ENCODE data around the gene IRF9. TPM values are rescaled to one million over a fixed set of nuclear protein-coding genes. Genes with fewer than 3 reads are reported as not detected.

Gene IRF9
- total RNA-seq, 2 donors from 2014 or later: 53.7 to 92.4 TPM

DNA sequence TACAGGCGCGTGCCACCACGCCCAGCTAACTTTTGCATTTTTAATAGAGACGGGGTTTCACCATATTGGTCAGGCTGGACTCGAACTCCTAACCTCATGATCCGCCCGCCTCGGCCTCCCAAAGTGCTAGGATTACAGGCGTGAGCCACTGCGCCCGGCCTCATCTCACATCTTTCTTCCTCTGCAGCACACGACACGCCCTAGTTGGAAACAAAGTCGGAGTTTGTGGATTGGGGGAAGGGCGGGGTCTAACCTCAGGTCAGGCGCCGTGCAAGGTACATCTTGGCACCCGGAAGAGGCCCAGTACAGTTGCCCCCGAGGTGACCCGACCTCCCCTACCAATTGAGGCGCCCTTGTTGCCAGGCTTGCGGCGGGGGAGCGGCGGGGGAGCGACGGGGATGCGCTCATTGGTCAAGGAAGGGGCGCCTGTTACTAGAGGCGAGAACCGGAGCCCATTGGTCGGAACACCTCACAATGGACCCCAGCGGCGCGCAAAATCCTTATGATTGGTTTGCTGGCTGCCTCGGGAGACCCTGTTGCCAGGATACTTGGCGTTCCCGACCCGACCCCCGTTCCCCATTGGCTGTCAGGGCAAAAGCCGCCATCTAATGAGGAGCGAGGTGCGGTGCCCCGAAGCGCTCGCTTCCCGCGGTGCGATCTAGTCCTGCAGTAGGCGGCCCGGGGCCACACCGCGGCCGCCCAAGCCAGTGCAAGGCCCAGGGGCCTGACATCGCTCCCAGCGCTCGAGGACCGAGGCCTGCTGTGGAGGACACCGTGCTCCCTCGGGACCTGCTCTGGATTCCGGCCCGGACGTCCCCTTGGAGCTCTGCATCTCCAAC is 10.6 kb downstream of the IRF9 start, which contains the start of gene REC8:
TSS of gene REC8 (plus strand) at position 659 of the 839 bp plus-strand sequence. CDS start 473 bp downstream, outside the sequence.
- intact Hi-C loops (cut with DNase I): no loop called here
- peak; percentile 89 for DNase-seq (ENCODE audit: low spot score)

DNA sequence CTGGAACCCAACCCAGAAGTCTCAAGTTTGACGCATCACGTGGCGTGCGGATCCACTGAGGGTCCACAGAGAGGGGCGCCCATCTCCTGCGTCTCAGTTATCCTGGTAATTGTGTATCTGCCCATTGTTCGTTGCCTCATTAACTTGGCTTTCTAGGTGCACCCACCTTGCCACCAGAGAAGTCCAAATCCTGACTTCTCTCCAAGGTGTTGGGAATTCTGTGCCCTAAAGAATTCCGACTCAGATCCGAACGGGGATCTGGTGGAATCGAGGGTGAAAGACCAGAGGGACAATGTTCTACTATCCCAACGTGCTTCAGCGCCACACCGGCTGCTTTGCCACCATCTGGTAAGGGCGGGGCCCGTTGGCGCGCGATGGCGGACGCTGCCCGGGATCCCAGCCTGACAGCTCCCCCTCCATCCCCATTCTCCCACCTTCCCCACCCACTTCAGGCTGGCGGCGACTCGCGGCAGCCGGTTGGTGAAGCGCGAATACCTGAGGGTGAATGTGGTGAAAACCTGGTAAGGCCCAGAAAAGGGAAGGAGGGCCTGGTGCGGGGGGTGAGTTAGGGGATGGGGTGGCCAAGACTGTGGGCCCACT is 11.3 kb downstream of the IRF9 start:
- intact Hi-C loops (cut with DNase I): no loop called here
- DNase-seq (ENCODE audit: low spot score): peak; percentile 77

DNA sequence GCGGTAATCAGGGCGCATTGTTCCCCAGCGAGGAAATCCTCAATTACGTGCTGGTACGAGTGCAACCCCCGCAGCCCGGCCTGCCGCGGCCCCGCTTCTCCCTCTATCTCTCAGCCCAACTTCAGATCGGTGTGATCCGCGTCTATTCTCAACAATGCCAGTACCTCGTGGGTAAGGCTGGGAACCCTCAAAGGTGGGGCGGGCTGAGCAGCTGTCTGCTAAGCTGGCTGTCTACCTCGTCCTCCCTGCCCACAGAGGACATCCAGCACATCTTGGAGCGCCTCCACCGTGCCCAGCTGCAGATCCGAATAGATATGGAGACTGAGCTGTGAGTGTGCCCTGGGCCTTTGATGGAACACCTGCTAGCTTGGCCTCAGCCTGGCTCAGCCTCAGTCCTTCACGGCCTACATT is 11.8 kb downstream of the IRF9 start:
- intact Hi-C loops (cut with DNase I): no loop called here
- DNase-seq (ENCODE audit: low spot score): peak; percentile 82

DNA sequence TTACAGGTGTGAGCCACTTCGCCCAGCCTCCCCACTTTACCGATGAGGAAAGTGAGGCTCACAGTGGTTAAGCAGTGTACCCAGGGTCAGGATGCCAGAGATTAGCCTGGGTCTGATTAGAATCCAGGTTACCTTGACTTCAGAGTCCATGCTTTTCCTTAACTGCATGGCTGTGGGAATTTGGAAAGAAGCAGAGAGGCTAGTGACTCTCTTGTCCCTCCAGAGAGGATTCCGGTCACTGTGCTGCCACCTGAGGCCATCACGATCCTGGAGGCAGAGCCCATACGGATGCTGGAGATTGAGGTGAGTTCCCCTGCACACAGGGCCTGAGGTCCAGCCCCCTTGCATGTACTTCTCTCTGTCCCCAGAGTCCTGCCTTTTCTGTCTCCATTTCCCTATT is 15.5 kb downstream of the IRF9 start:
- no peak for DNase-seq (ENCODE audit: low spot score)
- intact Hi-C loops (cut with DNase I): no loop called here

DNA sequence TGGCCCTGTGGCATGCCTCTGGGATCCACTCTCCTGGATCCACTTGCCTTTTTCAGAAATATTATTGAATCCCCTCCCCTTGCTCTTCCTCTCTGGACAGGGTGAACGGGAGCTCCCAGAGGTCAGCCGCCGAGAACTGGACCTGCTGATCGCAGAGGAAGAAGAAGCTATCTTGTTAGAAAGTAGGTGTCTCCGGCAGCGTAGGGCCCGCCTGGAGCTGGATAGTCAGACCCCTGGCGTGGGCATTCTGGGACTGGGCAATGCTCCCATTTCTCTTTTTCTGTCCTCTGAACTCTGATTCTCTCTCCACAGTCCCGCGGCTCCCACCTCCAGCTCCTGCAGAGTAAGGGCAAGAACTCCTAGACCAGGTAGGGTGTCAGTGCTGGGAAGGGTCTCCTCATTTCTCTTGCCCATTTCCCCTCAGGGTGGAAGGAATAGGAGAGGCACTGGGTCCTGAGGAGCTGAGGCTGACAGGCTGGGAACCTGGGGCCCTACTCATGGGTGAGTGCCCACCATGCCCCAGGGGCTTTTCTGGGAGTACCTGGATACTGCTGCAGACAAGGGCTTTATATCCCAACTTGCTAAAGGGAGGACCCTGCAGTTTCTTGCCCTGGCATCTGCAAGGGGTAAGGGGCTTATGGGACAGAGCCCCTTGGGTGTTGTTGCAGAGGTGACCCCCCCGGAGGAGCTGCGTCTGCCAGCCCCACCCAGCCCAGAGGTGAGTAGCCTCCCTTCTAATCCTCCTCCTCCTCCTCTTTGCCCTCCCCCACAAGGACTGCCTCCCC is 16.2 kb downstream of the IRF9 start:
- peak; percentile 67 for DNase-seq (ENCODE audit: low spot score)
- intact Hi-C loops (cut with DNase I): no loop called here

DNA sequence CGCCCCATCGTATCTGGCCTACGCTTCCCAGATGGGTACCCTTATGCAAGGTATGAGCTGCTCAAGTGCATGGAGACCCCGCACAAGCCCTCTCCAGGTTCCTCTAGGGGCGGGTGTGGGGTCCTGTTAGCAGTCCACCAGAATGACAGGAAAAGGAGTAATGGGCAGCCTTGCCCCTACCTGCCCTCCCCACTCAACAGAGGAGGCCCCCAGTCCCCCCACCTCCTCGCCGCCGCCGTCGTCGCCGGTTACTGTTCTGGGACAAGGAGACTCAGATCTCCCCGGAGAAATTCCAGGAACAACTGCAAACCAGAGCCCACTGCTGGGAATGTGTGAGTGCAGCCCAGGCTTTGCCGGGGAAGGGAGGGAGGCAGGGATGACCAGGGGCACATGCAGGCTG is 16.8 kb downstream of the IRF9 start:
- intact Hi-C loops (cut with DNase I): no loop called here
- no peak for DNase-seq (ENCODE audit: low spot score)

DNA sequence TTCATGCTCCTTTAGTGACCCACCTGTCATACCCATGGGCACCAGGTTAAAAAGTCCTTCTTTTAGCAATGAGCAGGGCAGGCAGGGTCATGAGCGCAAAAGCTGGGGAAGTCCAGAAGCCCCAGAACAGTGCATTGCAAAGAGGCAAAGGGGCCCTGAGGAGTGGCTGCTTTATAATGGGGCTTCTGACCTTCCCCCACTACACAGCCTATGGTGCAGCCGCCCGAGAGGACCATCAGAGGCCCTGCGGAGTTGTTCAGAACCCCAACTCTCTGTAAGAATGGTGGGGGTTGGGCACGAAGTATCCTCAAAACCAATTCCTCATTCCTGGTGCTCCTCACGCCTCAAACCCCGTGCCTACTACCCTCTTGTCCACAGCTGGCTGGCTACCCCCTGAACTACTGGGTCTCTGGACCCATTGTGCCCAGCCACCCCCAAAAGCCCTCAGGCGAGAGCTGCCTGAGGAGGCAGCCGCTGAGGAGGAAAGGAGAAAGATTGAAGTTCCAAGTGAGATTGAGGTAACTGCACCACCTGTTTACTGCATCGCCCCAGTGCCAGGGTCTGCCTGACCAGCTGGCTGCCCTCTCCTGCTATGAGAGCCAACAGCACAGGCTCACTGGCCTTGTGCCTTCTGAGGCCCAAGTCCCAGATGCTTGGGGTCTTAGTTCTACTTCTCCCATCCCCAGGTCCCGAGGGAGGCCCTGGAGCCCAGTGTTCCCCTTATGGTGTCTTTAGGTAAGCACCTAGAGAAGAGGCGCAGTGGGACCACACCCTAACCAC is 17.5 kb downstream of the IRF9 start:
- intact Hi-C loops (cut with DNase I): no loop called here
- no peak for DNase-seq (ENCODE audit: low spot score)

DNA sequence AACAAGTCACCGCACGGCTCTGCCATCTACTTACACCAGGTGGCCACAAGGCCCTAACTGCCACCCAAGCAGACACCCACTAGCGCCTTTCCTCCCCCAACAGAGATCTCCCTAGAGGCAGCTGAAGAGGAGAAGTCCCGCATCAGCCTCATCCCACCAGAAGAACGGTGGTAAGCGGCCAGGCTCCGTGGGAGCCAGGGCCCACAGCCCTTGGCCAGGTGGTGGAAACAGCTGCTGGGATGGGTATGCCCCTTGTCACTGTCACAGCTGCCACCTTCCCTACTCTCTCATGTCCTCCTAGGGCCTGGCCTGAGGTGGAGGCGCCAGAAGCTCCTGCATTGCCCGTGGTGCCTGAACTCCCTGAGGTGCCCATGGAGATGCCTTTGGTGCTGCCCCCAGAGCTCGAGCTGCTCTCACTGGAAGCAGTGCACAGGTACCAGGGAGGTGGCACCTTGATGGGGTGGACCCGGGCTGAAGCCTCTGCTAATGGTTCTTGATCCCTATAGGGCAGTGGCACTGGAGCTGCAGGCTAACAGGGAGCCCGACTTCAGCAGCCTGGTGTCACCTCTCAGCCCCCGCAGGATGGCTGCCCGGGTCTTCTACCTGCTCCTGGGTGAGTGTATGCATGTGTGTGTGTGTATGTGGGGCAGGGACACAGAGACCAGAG is 18.4 kb downstream of the IRF9 start:
- intact Hi-C loops (cut with DNase I): no loop called here
- DNase-seq (ENCODE audit: low spot score): no peak

DNA sequence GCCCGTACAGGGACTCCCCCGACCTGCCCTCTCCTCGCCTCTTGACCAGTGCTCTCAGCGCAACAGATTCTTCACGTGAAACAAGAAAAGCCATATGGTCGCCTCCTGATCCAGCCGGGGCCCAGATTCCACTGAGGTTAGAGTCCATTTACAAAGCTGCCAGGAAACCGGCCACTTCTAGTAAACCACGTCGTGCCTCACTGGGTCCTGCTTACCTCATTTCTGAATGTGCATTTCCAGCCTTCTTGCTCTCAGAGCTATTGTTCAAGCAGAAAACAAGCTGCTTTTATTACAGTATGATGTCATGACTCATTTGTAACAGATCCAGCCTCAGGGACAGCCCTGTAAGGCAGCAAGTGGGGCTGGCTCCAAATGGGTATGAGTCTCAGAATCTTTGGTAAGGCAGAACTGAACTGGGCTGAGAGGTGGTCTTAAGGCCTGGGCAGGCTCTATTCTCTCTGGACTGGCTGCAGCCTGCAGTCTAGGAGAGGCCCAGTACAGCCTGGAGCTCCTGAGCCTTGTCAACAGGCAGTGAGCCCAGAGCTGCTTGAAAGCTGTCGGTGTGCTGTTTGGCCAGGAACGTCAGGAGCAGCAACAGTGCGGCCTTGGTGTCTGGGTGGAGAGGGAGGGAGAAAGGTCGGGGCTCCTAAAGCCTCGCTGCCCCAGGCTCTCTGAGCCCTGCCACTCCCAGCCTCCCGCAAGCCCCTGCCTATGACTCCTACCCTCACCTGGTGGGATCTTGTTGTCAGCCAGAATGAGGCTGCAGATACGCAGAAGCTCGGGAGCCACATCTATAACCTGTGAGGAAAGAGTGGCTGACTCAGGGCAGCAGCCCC is 19.1 kb downstream of the IRF9 start:
- DNase-seq (ENCODE audit: low spot score): peak; percentile 69
- intact Hi-C loops (cut with DNase I): no loop called here

DNA sequence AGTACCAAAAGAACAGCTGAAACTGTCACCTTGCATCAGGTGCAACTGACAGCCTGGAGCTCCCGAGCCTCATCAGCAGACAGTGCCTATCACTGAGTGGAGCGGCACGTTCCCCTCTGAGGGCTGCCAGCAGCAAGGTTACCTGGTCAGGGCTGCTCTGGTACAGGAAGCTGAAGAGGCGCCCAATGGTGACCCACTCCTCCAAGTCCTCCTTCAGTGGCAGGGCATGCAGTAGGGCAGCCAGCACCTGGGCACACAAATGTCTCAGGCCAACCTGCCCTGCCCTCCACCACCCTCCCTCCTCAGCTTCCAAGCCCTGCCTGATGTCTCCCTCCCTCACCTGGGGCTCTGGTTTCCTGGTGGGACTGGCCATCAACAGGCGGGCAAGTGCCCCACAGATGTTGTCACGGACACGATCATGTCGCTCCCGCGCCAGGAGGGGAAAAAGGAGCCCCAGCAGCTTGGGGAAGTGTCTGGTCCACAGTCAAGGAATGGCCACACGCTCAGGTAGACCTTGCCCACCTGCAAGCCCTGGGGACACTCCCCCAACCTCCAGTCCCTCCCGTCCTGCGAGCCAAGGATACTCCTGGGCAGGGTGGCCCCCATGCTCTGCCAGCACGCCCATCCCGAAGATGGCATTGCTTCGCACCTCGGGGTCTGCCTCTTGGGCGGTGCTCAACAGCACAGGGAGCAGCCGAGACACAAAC is 20.5 kb downstream of the IRF9 start:
- intact Hi-C loops (cut with DNase I): no loop called here
- DNase-seq (ENCODE audit: low spot score): no peak

DNA sequence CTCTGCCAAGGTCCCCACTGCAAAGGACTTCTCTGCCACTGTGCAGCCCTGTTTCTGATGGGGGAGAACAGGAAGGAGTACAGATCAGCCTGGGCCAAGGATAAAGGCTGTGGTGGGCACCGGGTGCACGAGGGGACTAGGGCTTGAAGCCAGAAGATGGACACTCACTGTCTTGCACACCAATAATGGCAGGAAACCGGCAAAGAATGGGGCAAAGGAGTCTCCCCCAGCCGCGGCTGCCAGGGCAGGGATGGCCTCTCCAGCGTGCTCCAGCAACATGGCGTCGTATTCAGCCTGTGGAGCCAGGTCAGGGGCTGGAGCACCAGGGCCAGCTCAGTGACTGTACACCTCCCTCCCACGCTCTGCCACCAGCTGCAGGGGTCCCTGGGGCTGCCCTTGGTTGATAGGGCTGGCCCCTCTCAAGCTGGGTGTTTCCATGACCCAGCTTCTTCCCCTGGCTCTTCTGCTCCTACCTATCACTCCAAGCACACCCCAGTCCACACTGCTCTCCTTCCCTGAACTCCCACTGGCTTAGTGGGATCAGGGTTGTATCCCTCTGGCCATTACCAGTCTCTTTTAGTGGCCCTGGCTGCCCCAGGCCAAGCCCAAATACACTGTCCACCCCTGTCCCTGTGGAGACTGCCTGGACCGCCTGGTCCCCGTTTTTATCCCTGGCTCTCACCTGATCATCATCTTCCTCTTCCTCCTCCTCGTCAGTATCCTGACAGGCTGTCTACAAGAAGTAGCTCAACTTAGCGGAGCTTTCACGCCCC is 21.2 kb downstream of the IRF9 start:
- intact Hi-C loops (cut with DNase I): no loop called here
- DNase-seq (ENCODE audit: low spot score): no peak

DNA sequence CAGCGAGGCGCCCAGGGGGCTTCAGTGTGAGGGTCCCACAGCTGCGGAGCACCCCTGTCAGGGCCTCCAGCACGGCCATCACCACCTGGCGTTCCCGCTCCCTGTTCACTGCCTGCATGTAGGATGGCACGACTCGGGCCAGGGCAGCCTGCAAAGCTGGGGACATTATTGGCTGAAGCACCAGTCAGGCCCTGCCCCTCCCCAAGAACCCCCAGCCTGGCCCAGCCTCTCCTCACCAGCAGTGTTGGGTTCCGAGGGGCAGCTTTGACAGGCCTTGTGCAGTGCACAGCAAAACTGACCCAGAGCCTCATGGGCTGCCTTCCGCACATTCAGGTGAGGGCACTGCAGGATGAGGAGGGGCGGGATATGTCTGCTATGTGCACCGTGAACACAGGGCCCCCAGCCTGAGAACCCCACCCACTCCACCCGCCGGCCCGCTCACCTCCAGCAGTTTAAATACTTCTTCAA is 22.0 kb downstream of the IRF9 start:
- intact Hi-C loops (cut with DNase I): no loop called here
- no peak for DNase-seq (ENCODE audit: low spot score)

DNA sequence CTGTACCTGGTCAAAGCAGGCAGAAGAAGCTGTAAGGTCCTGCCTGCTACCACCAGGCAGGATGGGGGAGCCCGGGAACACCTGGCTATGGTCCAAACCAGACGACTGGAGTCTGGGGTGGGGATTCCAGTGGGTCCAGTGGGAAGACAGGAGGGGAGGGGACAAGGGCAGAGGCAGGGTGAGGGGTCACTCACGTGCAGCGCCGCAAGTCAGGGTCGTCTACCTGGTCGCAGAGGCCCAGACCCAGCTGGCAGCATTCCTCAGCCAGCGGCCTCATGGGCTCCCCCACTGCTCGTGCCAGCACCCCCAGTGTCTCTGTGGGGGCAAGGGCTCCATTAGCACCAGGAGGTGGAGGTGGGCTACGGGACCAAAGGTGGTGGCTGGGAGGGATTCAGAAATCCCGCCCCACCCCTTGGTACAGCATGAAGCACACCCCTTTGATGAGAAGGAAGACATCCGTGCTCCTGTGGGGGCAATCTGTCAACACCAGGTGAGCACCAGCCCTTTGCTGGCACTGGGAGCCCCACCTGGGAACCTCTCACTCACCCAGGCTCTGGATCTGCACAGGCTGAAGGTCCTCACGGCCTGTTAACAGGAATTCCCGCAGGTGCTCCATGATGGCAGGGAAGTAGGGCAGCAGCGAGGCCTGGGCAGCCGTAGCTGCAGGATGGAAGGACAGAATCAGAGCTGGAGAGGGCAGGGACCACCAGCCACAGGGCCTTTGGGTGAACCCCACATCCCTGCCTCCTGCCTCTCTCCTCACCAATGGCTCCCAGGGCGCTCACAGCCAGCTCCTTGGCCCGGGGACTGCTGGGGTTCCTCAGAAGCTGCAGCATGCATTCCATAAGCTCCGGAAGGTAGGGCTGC is 23.3 kb downstream of the IRF9 start:
- intact Hi-C loops (cut with DNase I): loop anchor here in 1 of 2 donors (1.0 kb wide), 1 partner anchor 41 kb away; no protein-coding TSS in a partner anchor
- no peak for DNase-seq (ENCODE audit: low spot score)

DNA sequence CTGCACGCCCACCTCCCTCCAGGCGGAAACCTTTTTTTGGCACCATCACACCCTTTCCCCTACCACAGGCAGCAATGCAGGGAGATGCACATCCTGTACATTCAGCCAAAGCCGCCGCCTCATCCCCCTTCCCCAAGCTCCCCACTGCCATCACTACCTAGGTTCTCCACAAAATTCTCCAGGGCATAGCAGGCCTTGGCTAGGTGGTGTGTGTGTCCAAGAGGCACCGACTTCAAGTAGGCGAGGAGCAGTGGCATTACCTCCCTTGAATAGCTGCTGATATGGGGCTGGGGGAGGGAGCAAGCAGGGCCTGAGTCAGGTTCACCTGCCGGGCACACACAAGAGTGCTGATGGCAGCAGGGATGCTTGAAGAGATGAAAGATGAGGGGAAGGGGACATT is 24.0 kb downstream of the IRF9 start:
- peak; percentile 47 for DNase-seq (ENCODE audit: low spot score)
- intact Hi-C loops (cut with DNase I): no loop called here

DNA sequence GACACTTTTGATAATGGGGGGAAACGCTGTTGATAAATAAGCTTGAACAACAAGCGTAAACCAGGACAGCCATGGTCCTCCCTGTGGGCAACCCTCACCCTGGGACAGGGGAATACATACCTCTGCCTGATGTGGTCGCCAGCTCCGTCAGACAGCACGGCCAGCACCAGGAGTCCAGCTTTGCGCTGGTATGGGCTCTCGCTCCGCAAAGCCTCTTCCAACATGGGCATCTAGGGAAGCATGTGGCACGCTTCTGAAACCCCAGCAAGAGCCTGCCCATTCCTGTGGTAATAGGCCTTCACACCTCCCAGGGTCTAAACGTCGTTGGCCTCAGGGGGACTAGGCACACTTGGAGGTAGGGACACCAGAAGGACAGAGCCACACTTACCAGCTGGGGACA is 24.7 kb downstream of the IRF9 start:
- intact Hi-C loops (cut with DNase I): no loop called here
- DNase-seq (ENCODE audit: low spot score): peak; percentile 56
